ENCODE results near the gene ALX3.

Gene ALX3

DNA sequence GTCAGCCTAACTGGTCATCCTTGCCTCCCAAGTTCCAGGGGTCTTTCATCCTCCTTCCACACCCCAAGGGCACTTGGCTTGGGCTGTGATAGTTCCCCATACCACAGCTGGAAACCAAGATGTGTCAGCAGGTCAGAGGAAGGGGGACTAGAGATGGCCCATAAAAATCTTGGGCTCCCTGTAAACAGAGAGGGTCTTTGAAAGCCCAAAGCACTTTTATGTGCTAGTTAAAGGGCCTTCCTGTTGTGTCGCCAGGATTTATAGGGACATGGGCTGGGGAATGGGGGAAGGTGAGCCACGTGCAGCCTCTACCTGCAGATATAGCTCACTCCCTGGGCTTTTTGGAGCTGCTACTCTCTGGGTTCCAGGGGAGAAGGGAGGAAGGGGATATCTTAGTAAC, 29.9 kb upstream of the ALX3 start:
- TF ChIP-seq, protein P1, sequence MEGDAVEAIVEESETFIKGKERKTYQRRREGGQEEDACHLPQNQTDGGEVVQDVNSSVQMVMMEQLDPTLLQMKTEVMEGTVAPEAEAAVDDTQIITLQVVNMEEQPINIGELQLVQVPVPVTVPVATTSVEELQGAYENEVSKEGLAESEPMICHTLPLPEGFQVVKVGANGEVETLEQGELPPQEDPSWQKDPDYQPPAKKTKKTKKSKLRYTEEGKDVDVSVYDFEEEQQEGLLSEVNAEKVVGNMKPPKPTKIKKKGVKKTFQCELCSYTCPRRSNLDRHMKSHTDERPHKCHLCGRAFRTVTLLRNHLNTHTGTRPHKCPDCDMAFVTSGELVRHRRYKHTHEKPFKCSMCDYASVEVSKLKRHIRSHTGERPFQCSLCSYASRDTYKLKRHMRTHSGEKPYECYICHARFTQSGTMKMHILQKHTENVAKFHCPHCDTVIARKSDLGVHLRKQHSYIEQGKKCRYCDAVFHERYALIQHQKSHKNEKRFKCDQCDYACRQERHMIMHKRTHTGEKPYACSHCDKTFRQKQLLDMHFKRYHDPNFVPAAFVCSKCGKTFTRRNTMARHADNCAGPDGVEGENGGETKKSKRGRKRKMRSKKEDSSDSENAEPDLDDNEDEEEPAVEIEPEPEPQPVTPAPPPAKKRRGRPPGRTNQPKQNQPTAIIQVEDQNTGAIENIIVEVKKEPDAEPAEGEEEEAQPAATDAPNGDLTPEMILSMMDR (IDR thresholded peaks at IDR 0.05; ENCODE audit: low read depth, low read length, missing control alignments): no peak
- H3K4me3 ChIP-seq (replicated peaks; ENCODE audit: low read depth, low read length): no peak overlapping the region
- DNase-seq (ENCODE audit: extremely low read depth, low read depth): no peak

DNA sequence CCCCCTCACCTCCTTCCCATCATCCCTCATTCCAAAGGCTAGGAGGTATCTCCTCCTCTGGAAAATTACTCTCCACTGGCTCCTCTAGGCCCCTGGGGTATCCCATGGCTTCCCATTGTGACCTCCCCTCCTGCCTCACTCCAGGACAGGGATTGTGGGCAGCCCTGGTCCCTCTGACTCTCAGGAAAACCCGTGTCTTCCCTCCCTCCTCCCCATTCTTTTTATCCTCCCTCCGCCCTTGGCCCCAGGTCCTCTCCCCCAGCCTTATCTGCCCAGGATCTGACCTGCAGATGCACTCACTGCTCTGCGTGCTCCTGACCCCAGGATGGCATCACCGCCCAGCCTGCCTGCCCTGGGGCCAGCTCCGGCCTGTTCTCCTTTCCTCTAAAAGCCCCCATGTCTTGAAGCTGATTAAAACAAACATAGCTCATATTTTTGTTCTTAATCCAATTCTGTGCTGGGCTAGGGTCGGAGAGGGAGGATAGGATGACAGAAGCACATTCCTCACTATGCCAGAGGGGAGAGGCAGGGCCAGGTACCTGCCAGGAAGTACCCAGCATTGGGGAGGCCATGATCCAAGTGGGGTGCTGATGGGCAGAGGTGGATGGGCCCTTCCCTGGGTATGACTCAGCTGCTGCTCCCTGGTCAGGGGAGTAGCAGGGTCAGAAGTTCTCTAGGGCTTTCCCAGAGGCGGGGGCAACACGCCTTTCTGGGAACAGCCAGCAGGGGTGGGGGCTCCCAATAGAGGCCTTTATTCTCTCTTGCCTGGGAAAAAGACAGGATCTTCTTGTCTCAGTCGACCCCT, 28.0 kb upstream of the ALX3 start:
- no peak overlapping the region for H3K4me3 ChIP-seq (replicated peaks; ENCODE audit: low read depth, low read length)
- TF ChIP-seq, protein P1 (IDR thresholded peaks at IDR 0.05; ENCODE audit: low read depth, low read length, missing control alignments): no peak
- DNase-seq (ENCODE audit: extremely low read depth, low read depth): no peak

DNA sequence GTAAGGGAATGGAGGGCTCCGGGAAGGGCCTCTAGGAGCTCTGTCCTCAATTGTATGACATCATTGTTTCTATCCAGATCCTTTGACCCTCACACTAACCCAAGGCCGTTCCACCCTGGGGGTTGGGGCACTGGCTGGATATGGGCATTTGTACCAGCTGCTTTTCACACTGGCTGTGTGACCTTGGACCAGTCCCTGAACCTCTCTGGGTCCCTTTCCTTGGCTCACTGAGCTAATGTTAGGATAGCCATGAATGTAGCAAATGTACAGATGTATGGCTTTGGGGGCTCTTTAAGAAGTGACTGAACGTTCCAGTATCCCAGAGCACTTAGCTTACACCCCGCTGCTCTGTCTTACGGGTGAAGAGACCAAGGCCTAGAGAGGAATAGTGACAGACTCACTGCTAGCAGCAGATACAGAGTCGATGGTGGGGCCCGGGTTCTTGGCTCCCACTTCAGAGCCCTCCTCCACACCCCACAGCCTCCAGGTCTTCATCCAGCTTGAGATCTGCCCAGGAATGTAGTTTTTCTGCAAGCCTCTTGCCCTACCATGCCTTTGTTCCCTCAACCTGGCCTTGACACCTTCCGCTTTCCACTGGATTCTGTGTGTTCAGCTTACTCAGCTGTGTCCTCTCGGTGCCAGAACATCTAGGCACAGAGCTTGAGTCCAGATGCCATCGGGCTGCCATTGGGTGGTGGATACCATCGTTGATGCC, 27.2 kb upstream of the ALX3 start:
- TF ChIP-seq, protein P1 (IDR thresholded peaks at IDR 0.05; ENCODE audit: low read depth, low read length, missing control alignments): no peak
- no peak for DNase-seq (ENCODE audit: extremely low read depth, low read depth)
- H3K4me3 ChIP-seq (replicated peaks; ENCODE audit: low read depth, low read length): no peak overlapping the region

DNA sequence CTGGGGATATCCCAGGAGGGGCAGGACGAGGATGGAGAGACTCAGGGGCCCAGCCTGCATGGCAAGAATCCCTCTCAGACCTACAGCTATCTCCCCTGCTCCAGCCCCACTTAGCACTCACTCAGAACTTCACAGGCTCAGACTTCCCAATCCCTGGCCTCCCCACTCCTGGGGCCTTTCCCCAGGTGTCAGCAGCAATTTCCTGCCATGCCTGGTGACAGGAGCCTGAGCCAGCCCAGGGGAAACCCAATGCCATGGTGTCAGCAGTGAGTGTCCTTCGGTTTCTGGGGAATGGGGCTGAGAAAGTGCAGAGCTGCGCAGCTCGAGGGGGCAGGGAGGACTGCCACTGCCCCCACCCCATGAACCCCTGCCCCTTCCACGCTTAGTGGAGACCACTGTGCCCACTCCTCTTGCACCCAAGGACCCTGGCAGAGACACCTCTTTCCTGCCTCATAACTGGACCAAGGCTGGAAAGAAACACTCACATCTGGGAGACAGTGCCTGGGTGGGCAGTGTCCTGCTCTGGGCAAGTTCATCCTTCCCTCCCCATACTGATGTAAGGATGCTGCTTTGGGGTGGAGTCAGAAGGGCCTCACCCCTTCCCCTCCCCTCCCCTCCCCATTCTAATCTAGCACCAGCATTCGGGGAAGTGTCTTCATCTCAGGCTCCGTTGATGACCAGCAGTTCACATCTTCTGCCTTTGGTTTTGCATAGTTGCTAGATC, 24.6 kb upstream of the ALX3 start:
- DNase-seq (ENCODE audit: extremely low read depth, low read depth): no peak
- TF ChIP-seq, protein P1 (IDR thresholded peaks at IDR 0.05; ENCODE audit: low read depth, low read length, missing control alignments): no peak
- H3K4me3 ChIP-seq (replicated peaks; ENCODE audit: low read depth, low read length): no peak overlapping the region

DNA sequence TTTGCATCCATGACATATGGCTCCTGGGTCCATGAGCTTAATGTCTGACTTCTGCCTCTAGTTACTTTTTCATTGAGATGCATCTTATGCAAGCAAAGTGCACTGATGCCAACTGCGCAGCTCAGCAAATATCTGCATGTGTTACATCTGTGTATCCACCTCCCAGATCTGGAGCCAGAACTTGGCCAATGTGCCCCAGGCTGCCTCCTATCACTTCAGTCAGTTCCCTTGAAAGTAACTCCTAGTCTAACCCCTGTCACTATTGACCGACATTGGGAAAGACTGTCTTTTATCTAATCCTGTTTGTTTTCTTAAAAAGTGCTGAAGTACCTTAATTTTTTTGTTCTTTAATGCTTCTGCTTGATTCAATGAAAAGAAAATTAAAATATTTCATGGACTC, 22.5 kb upstream of the ALX3 start:
- TF ChIP-seq, protein P1 (IDR thresholded peaks at IDR 0.05; ENCODE audit: low read depth, low read length, missing control alignments): no peak
- no peak for DNase-seq (ENCODE audit: extremely low read depth, low read depth)
- H3K4me3 ChIP-seq (replicated peaks; ENCODE audit: low read depth, low read length): no peak overlapping the region

DNA sequence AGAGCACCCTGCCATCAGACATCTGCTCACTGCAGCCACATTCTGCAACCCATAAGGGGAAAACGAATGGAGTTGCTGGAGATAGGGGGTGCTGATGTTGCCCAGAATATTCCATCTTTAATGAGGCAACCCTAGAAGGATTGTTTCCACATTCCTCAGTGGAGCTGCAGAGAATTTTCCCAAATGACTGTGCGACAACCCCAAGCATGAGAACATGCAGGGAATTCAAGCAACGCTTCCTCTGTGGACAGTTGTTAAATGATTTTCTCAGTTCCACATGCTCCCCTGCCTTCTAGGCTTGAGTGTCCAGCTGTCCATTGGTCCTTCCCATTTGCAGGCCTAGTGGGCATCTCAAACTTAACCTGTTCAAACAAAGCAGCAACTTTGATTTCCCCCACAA, 21.3 kb upstream of the ALX3 start:
- no peak overlapping the region for H3K4me3 ChIP-seq (replicated peaks; ENCODE audit: low read depth, low read length)
- DNase-seq (ENCODE audit: extremely low read depth, low read depth): no peak
- TF ChIP-seq, protein P1 (IDR thresholded peaks at IDR 0.05; ENCODE audit: low read depth, low read length, missing control alignments): no peak

Data from HFF-Myc (cell line).